Glutamatergic neuron (in vitro differentiated cells): ENCODE measurements around the gene EPB41L1. TPM values are rescaled to one million over a fixed set of nuclear protein-coding genes. Genes with fewer than 3 reads are reported as not detected.

Experiments used
- DNase-seq: peaks from one replicate; pipeline ENCODE4 v3.0.0; 2022
- H3K27ac Mint-ChIP-seq: one replicate; pipeline ENCODE4 v1.8.0; 2020; ENCODE audit warnings: mild to moderate bottlenecking, mixed read lengths, inconsistent platforms; ENCODE audit not compliant: unreplicated experiment
- H3K27me3 Mint-ChIP-seq: one replicate; pipeline ENCODE4 v1.8.0; 2020; ENCODE audit warnings: mild to moderate bottlenecking, moderate library complexity, mixed read lengths, inconsistent platforms; ENCODE audit not compliant: unreplicated experiment
- H3K36me3 Mint-ChIP-seq: one replicate; pipeline ENCODE4 v1.8.0; 2020; ENCODE audit warnings: mild to moderate bottlenecking, mixed read lengths, inconsistent platforms; ENCODE audit not compliant: unreplicated experiment
- H3K4me1 Mint-ChIP-seq: one replicate; pipeline ENCODE4 v1.8.0; 2020; ENCODE audit warnings: mild to moderate bottlenecking, low read depth, mixed read lengths, inconsistent platforms; ENCODE audit not compliant: unreplicated experiment
- H3K4me3 Mint-ChIP-seq: one replicate; pipeline ENCODE4 v1.8.0; 2020; ENCODE audit warnings: mild to moderate bottlenecking, mixed read lengths, inconsistent platforms; ENCODE audit not compliant: unreplicated experiment
- H3K9me3 Mint-ChIP-seq: one replicate; pipeline ENCODE4 v1.8.0; 2020; ENCODE audit warnings: mild to moderate bottlenecking, moderate library complexity, mixed read lengths, inconsistent platforms; ENCODE audit not compliant: unreplicated experiment
- total RNA-seq: library from RNA; stranded (reverse); fragmentation: NEBNext Ultra II Directional; extraction: Animal tissue kit (Norgen Biotek cat#: 25700); gene quantifications from one replicate; pipeline ENCODE4 v1.2.1, GENCODE V29; 2021; ENCODE audit not compliant: unreplicated experiment
- TF ChIP-seq, protein P1 (sequence below): fragments of 200-600 bp; sonication (generic); IDR thresholded peaks from one replicate; pipeline ENCODE4 v1.5.0; 2021; ENCODE audit not compliant: partially characterized antibody, unreplicated experiment

EPB41L1 gene
- total RNA-seq, 1 donor from 2014 or later, result 54.1 TPM

DNA sequence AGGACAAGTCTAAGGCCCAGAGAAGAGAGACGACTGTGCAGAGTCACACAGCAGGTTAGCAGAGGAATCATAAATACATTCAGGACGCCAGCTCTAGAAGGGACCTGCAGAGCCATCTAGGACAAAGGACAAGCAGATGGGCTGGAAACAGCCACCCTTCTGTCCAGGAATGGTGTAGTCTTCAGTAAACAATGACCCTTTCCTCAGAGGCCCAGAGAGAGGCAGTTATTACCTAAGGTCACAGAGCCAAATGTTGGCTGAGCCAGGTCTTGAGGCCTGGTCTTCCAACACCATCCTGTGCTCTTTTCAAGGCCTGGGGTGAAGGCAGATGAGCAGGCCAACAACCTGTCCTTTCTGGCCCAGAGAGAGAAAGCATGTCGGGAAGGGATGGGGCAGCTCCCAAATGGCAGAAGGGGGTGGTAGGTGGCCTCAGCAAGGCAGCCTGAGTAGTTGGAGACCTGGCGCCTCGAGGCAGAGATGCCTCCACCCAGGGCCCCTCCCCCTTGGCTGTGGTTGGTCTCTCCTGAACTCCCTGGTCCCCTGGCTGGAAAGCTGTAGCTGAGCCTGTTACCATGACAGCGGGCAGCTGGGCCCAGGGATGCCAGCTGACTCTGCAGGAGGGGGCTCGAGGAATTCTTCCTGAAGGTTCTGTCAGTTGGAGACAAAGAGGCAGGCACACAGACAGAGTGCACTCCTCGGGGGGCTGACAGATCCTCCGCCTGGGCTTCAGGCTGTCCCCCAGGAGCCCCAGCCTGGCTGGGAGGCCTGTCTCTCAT, 24.8 kb downstream of the EPB41L1 start:
- peaks cover 6% of the 10 kb centered on the region for H3K27me3 Mint-ChIP-seq
- H3K36me3 Mint-ChIP-seq, result no peaks in the 10 kb centered on the region
- H3K4me3 Mint-ChIP-seq, result peak overlapping the region; percentile 1
- TF ChIP-seq, protein P1, sequence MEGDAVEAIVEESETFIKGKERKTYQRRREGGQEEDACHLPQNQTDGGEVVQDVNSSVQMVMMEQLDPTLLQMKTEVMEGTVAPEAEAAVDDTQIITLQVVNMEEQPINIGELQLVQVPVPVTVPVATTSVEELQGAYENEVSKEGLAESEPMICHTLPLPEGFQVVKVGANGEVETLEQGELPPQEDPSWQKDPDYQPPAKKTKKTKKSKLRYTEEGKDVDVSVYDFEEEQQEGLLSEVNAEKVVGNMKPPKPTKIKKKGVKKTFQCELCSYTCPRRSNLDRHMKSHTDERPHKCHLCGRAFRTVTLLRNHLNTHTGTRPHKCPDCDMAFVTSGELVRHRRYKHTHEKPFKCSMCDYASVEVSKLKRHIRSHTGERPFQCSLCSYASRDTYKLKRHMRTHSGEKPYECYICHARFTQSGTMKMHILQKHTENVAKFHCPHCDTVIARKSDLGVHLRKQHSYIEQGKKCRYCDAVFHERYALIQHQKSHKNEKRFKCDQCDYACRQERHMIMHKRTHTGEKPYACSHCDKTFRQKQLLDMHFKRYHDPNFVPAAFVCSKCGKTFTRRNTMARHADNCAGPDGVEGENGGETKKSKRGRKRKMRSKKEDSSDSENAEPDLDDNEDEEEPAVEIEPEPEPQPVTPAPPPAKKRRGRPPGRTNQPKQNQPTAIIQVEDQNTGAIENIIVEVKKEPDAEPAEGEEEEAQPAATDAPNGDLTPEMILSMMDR, result no peak
- peak overlapping the region; percentile 89 for H3K27ac Mint-ChIP-seq
- peaks cover 2% of the 10 kb centered on the region for H3K9me3 Mint-ChIP-seq
- H3K4me1 Mint-ChIP-seq, result peaks cover 16% of the 10 kb centered on the region
- DNase-seq, result peak; percentile 81

DNA sequence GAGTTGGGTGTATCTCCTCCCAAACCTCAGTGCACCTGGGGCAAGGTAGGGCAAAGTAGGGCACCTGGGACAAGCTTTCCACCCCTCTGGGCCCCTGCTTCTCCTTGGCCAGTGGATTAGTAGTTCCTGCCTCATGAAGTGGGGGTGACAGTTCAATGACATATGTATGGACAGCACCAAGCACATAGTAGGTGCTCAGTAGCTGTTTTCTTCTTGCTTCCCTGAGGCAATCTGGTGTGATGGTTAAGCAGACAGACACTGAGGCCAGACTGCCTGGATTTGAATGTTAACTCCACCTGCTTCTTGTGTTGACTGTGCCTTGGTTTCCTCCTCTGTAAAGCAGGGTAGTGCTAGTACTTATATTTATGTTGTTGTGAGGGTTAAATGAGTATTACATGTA, 25.8 kb downstream of the EPB41L1 start:
- H3K27me3 Mint-ChIP-seq, result peaks cover 6% of the 10 kb centered on the region
- no peaks in the 10 kb centered on the region for H3K9me3 Mint-ChIP-seq
- TF ChIP-seq, protein P1, result no peak
- no peak for DNase-seq
- H3K4me1 Mint-ChIP-seq, result peaks cover 10% of the 10 kb centered on the region
- no peaks in the 10 kb centered on the region for H3K36me3 Mint-ChIP-seq
- peak overlapping the region; percentile 22 for H3K27ac Mint-ChIP-seq
- H3K4me3 Mint-ChIP-seq, result no peak overlapping the region

- H3K27me3 Mint-ChIP-seq, result peaks cover 6% of the 10 kb centered on the region
- TF ChIP-seq, protein P1, result no peak
- peaks cover 6% of the 10 kb centered on the region for H3K4me1 Mint-ChIP-seq
- DNase-seq, result no peak
- H3K27ac Mint-ChIP-seq, result peak overlapping the region; percentile 43
- peak overlapping the region; percentile 25 for H3K4me3 Mint-ChIP-seq
- H3K36me3 Mint-ChIP-seq, result no peaks in the 10 kb centered on the region
- no peaks in the 10 kb centered on the region for H3K9me3 Mint-ChIP-seq
These were observed 27.5 kb downstream of the EPB41L1 start for GRCh38 chr20:36181934-36182603.

DNA sequence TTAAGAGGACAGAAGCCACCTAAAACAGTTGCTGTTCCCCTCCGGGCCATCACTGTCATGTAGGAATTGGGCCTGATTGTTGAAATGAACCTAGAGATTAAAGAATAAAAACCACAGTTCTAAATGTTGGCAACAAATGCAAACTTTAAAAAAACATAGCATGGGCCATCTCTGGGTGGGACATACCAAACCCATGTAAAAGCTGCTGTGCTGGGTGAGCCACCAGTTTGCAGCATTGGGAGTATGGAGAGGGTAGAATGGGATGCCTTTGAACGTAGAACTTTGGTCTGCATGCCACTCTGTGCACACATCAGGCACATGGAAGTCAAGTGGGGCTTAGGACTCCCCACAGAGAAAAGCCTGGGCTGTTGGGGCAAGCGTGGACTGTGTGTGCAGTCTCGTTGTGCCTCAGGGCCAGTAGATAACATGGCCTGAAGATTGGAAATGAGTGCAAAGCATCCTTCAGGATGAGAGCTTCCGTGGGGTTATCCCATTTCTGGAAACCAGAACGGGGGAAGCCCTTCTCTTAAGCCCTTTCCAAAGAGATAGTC, 28.1 kb downstream of the EPB41L1 start:
- Mint-ChIP-seq H3K9me3 (no peaks in the 10 kb centered on the region), H3K4me3 (no peak overlapping the region), H3K36me3 (no peaks in the 10 kb centered on the region), H3K27me3 (peaks cover 6% of the 10 kb centered on the region), H3K4me1 (peaks cover 6% of the 10 kb centered on the region), H3K27ac (no peak overlapping the region)
- TF ChIP-seq, protein P1, result no peak
- DNase-seq, result no peak
